Measurements from ENCODE around the gene KCNQ1OT1.

KCNQ1OT1 gene

DNA sequence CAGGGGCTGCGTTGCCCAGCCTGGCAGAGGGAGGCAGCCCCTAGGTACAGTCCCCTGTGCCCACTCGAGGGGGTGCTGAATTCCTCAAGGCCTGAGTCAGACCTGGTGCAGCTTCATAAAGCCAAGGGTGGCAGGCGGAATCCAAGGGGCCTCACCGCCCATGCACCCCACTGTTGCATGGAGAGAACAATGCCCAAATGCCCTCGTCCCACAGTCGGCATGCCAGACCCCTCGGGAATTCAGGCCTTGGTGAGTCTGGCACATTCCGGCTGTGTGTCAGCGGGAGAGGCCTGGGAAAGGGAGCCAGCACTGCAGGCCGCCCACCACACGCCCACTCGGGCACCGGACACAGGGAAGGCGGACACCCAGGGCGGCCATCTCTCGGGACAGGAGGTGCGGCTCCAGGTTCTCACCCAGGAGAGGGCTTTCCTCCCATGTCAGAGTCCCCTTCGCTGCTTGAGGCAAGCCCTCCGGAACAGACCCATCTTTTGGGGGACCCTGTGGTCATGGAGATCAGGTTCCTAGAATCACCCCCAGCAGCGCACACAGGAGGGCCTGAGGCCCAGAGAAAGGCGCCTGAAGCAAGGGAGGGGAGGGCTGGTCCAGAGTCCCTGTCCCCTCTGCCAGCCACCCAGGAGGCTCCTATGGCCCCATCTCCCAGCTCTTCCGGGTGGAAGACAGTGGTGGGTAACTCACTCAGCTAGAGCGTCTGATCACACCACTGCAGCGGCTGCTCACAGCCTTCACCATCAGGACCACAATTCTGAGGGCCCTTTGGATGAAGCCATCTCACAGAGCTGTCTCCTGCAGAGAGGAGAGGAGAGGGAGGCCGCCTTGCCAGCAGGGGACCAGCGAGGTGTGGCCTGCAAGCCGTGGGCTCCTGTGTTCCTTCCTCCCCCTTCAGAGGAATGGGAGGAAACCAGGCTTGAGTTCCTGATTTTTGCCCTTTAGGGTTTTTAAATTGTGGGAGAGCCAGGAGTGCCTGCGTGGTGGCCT lies 31.6 kb upstream of the KCNQ1OT1 start:
- H3K4me3 ChIP-seq (ENCODE audit: low read length), result no peak overlapping the region
- TF ChIP-seq, protein P1, sequence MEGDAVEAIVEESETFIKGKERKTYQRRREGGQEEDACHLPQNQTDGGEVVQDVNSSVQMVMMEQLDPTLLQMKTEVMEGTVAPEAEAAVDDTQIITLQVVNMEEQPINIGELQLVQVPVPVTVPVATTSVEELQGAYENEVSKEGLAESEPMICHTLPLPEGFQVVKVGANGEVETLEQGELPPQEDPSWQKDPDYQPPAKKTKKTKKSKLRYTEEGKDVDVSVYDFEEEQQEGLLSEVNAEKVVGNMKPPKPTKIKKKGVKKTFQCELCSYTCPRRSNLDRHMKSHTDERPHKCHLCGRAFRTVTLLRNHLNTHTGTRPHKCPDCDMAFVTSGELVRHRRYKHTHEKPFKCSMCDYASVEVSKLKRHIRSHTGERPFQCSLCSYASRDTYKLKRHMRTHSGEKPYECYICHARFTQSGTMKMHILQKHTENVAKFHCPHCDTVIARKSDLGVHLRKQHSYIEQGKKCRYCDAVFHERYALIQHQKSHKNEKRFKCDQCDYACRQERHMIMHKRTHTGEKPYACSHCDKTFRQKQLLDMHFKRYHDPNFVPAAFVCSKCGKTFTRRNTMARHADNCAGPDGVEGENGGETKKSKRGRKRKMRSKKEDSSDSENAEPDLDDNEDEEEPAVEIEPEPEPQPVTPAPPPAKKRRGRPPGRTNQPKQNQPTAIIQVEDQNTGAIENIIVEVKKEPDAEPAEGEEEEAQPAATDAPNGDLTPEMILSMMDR (conservative IDR thresholded peaks at IDR 0.05; ENCODE audit: low read depth, low read length), result no peak
- no peak for DNase-seq (ENCODE audit: low read depth)

DNA sequence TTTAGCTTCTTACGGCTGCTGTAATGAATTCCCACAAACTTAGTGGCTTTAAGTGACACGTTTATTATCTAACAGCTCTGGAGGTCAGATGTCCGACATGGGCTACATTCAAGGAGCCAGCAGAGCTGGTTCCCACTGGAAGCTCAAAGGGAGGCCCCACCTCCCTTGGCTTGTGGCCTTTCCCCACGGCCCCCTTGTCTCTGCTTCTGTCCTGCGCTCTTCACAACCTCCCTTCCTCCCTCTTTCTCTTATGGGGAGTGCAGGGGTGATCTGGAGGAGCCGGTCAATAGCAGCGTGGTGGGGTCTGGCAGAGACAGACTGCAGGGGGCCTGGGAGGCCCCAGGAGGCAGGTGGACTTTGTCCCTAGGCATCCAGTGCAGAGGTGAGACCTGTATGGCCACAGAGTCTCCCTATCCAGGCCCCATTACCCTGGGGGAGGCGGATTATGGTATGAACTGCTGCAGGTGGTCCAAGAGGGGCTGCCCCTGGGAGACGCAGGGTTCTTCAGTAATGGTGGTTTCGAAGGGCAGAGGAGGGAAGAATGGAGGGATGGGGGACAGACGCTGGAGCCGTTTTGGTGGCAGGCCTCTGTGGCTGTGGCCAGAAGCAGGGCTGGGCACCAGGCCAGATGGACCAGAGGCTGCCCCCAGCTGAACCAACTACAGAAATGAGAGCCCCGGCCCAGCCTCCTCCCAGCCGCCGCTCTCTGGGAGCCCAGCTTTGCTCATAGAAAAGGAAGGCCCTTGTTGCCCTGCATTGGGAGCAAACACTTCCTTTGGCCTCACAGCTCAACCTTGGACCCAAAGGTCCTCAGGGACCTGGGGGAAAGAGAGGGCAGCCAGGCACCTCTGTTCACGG lies 30.7 kb upstream of the KCNQ1OT1 start:
- H3K4me3 ChIP-seq (ENCODE audit: low read length), result no peak overlapping the region
- TF ChIP-seq, protein P1 (conservative IDR thresholded peaks at IDR 0.05; ENCODE audit: low read depth, low read length), result no peak
- DNase-seq (ENCODE audit: low read depth), result no peak

DNA sequence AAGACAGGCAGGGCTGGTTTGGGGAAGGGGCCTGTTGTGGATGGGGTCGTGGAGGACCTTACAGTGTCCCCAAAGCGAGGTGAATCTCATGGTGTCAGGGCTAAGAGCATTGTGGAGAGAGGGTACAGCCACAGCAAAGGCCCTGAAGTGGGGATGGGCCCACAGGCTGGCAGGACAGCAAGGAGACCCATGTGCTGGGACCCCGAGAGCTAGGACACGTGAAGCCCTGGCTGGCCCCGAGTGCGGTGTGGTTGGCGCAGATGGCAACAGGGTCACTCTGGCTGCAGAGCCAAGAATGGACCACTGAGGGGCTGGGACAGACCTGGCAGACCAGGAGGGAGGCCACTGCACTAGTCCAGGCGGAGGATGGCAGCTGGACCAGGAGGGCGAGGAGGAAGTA lies 30.0 kb upstream of the KCNQ1OT1 start:
- TF ChIP-seq, protein P1 (conservative IDR thresholded peaks at IDR 0.05; ENCODE audit: low read depth, low read length), result no peak
- DNase-seq (ENCODE audit: low read depth), result no peak
- no peak overlapping the region for H3K4me3 ChIP-seq (ENCODE audit: low read length)

DNA sequence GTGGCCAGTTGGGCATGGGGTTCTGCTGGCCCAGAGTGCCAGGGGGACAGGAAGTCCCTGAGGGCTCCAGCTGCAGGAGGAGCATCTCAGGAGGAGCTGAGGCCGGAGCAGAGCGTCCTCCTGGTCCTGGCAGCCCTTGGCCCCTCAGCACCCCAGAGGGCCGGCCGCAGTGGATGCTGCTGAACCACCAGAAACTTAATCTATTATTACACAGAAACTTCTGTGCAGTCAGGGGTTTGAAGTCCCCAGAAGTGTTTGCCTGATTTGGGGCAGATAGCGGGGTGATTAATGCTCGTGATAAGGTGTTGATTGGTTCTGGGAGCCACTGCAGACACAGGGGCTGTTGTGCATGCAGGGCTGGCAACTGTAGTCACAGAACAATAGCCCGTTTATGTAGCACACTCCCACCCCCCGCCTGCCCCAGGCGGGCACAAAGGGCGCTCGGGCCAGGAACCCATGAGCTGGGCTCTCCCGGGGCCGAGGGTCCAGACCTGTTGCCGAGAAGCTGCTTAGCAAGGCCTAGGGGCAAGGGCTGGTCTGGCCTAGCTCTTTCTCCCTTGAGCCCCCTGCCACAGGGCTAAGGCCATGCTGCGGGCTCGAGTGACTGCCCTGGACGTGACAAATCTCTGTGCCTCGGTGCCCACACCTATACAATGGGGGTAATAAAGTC lies 29.0 kb upstream of the KCNQ1OT1 start:
- no peak for DNase-seq (ENCODE audit: low read depth)
- no peak overlapping the region for H3K4me3 ChIP-seq (ENCODE audit: low read length)
- TF ChIP-seq, protein P1 (conservative IDR thresholded peaks at IDR 0.05; ENCODE audit: low read depth, low read length), result no peak

DNA sequence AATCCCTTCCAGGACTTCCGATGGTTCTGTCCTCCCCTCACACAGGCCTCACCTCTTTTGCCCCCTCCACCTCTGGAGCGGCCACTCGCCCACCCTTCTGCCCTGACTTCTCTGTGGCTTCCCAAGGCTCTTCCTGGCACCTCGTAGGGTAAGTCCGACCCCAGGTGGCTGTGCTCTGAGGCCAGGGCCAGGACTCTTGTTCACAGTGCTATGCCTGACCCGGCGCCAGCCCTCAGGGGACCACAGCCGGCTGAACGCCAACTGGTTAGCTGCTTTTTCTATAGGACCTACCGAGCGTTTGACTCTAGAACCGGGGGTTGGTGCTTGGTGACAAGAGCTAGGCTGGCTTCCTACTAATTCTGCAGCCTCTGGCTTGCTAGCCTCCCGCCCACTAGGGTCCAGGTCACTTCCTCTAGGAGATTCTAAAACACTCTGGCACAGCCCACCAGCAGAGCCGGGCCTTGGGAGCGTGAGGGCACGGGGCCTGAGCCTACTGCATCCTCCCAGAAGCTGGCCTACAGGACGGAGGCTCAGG lies 28.4 kb upstream of the KCNQ1OT1 start:
- H3K4me3 ChIP-seq (ENCODE audit: low read length), result no peak overlapping the region
- TF ChIP-seq, protein P1 (conservative IDR thresholded peaks at IDR 0.05; ENCODE audit: low read depth, low read length), result no peak
- DNase-seq (ENCODE audit: low read depth), result no peak

DNA sequence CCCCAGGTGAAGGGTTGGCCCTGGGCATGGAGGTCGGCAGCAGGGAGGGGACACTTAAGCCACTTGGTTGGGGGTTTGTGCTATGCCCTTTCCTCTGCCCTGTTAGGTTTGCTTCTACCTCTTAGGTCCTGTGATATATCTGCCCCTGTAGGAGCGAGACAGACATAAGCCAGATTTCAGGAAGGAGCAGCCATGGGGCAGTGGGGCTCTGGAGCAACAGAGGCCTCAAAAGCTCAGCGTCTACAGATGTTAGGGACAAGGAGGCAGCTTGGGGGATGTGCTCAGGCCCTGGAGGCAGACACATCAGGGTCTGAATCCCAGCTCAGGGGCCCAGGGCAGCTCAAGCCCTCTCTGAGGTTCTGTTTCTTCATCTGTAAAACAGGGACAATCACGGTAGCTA lies 27.2 kb upstream of the KCNQ1OT1 start:
- DNase-seq (ENCODE audit: low read depth), result no peak
- TF ChIP-seq, protein P1 (conservative IDR thresholded peaks at IDR 0.05; ENCODE audit: low read depth, low read length), result no peak

More for the DNA sequence above, 27.2 kb upstream of the KCNQ1OT1 start:
- no peak overlapping the region for H3K4me3 ChIP-seq (ENCODE audit: low read length)
